ENCODE data around the gene DDX20.
"Not testable (repeated sequence)": the region's sequence is repeated elsewhere in the genome, so short reads cannot be mapped to it uniquely, and the experiment has no call there.

DDX20 gene

GRCh38 chr1:111791776-111792175 is 36.1 kb downstream of the DDX20 start:
- Histone ChIP-seq H3K4me1 (ENCODE audit: insufficient read depth, poor library complexity, severe bottlenecking) (no peaks in the 10 kb centered on the region), H3K36me3 (ENCODE audit: low read depth) (no peaks in the 10 kb centered on the region), H3K27ac (ENCODE audit: poor library complexity, severe bottlenecking) (no peak overlapping the region), H3K27me3 (ENCODE audit: insufficient read depth, poor library complexity, severe bottlenecking) (no peaks in the 10 kb centered on the region), H3K9me3 (ENCODE audit: severe bottlenecking) (no peaks in the 10 kb centered on the region), H3K4me3 (ENCODE audit: severe bottlenecking) (no peak overlapping the region)
- TF ChIP-seq, protein P1, sequence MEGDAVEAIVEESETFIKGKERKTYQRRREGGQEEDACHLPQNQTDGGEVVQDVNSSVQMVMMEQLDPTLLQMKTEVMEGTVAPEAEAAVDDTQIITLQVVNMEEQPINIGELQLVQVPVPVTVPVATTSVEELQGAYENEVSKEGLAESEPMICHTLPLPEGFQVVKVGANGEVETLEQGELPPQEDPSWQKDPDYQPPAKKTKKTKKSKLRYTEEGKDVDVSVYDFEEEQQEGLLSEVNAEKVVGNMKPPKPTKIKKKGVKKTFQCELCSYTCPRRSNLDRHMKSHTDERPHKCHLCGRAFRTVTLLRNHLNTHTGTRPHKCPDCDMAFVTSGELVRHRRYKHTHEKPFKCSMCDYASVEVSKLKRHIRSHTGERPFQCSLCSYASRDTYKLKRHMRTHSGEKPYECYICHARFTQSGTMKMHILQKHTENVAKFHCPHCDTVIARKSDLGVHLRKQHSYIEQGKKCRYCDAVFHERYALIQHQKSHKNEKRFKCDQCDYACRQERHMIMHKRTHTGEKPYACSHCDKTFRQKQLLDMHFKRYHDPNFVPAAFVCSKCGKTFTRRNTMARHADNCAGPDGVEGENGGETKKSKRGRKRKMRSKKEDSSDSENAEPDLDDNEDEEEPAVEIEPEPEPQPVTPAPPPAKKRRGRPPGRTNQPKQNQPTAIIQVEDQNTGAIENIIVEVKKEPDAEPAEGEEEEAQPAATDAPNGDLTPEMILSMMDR (IDR thresholded peaks at IDR 0.05; ENCODE audit: poor library complexity, severe bottlenecking), result no peak
- DNase-seq (ENCODE audit: low spot score) (no peak), ATAC-seq (ENCODE audit: low read depth) (no peak)

GRCh38 chr1:111792249-111792648 is 36.5 kb downstream of the DDX20 start:
- no peak overlapping the region for H3K4me3 ChIP-seq (ENCODE audit: severe bottlenecking)
- no peaks in the 10 kb centered on the region for H3K27me3 ChIP-seq (ENCODE audit: insufficient read depth, poor library complexity, severe bottlenecking)
- no peaks in the 10 kb centered on the region for H3K9me3 ChIP-seq (ENCODE audit: severe bottlenecking)
- DNase-seq (ENCODE audit: low spot score) (no peak), ATAC-seq (ENCODE audit: low read depth) (no peak)
- TF ChIP-seq, protein P1 (IDR thresholded peaks at IDR 0.05; ENCODE audit: poor library complexity, severe bottlenecking), result no peak
- no peak overlapping the region for H3K27ac ChIP-seq (ENCODE audit: poor library complexity, severe bottlenecking)
- H3K36me3 ChIP-seq (ENCODE audit: low read depth), result no peaks in the 10 kb centered on the region
- no peaks in the 10 kb centered on the region for H3K4me1 ChIP-seq (ENCODE audit: insufficient read depth, poor library complexity, severe bottlenecking)

- TF ChIP-seq, protein P1 (IDR thresholded peaks at IDR 0.05; ENCODE audit: poor library complexity, severe bottlenecking), result no peak
- DNase-seq (ENCODE audit: low spot score), result no peak
- Histone ChIP-seq H3K4me3 (ENCODE audit: severe bottlenecking) (no peak overlapping the region), H3K4me1 (ENCODE audit: insufficient read depth, poor library complexity, severe bottlenecking) (no peaks in the 10 kb centered on the region), H3K9me3 (ENCODE audit: severe bottlenecking) (no peaks in the 10 kb centered on the region), H3K36me3 (ENCODE audit: low read depth) (no peaks in the 10 kb centered on the region), H3K27me3 (ENCODE audit: insufficient read depth, poor library complexity, severe bottlenecking) (no peaks in the 10 kb centered on the region), H3K27ac (ENCODE audit: poor library complexity, severe bottlenecking) (no peak overlapping the region)
- no peak for ATAC-seq (ENCODE audit: low read depth)
Observed at GRCh38 chr1:111793923-111794322, 38.2 kb downstream of the DDX20 start.

GRCh38 chr1:111795401-111795800 is 39.7 kb downstream of the DDX20 start:
- TF ChIP-seq, protein P1 (IDR thresholded peaks at IDR 0.05; ENCODE audit: poor library complexity, severe bottlenecking), result no peak
- no peak for ATAC-seq (ENCODE audit: low read depth)
- no peaks in the 10 kb centered on the region for H3K9me3 ChIP-seq (ENCODE audit: severe bottlenecking)
- no peak overlapping the region for H3K27ac ChIP-seq (ENCODE audit: poor library complexity, severe bottlenecking)
- no peak for DNase-seq (ENCODE audit: low spot score)
- no peak overlapping the region for H3K4me3 ChIP-seq (ENCODE audit: severe bottlenecking)
- H3K4me1 ChIP-seq (ENCODE audit: insufficient read depth, poor library complexity, severe bottlenecking), result no peaks in the 10 kb centered on the region
- no peaks in the 10 kb centered on the region for H3K27me3 ChIP-seq (ENCODE audit: insufficient read depth, poor library complexity, severe bottlenecking)
- no peaks in the 10 kb centered on the region for H3K36me3 ChIP-seq (ENCODE audit: low read depth)

DNA sequence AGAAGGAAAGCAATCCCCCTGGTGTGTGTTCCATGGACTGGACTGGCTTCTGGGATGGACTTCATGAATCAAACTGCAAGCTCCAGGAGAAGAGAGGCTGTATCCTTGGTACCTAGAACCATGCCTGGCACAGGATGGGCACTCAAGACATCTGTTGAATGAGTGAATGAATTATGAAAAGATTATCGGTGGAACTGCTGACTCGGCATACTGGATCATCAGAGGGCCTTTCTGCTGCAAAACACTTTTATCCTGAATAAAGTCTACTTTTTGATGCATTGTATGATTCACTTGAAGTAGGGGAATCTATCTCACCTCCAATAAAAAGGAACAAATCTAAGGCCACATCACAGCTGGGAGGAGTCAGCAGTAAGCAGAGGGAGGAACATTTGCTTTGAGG is 42.9 kb downstream of the DDX20 start:
- TF ChIP-seq, protein P1 (IDR thresholded peaks at IDR 0.05; ENCODE audit: poor library complexity, severe bottlenecking), result no peak

DNA sequence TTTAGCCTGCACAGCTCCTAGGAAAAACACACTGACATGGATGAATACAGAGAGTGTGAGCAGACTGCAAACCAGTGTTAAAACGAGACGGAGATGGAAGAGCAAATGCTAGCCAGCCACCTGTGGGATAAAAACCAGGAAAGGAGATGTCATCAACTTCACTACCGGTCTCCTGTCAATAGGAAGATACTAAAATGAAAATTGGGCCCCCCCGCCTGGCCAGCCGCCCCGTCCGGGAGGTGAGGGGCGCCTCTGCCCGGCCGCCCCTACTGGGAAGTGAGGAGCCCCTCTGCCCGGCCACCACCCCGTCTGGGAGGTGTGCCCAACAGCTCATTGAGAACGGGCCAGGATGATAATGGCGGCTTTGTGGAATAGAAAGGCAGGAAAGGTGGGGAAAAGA is 44.0 kb downstream of the DDX20 start:
- not testable (repeated sequence) for H3K27me3 ChIP-seq (ENCODE audit: insufficient read depth, poor library complexity, severe bottlenecking); H3K27ac ChIP-seq (ENCODE audit: poor library complexity, severe bottlenecking); H3K9me3 ChIP-seq (ENCODE audit: severe bottlenecking); H3K4me3 ChIP-seq (ENCODE audit: severe bottlenecking); DNase-seq (ENCODE audit: low spot score); H3K36me3 ChIP-seq (ENCODE audit: low read depth); H3K4me1 ChIP-seq (ENCODE audit: insufficient read depth, poor library complexity, severe bottlenecking); ATAC-seq (ENCODE audit: low read depth)

More for the DNA sequence above, 42.9 kb downstream of the DDX20 start:
- no peak overlapping the region for H3K27ac ChIP-seq (ENCODE audit: poor library complexity, severe bottlenecking)
- no peaks in the 10 kb centered on the region for H3K4me1 ChIP-seq (ENCODE audit: insufficient read depth, poor library complexity, severe bottlenecking)
- DNase-seq (ENCODE audit: low spot score) (no peak), ATAC-seq (ENCODE audit: low read depth) (no peak)
- no peak overlapping the region for H3K4me3 ChIP-seq (ENCODE audit: severe bottlenecking)
- H3K36me3 ChIP-seq (ENCODE audit: low read depth), result no peaks in the 10 kb centered on the region
- H3K27me3 ChIP-seq (ENCODE audit: insufficient read depth, poor library complexity, severe bottlenecking), result no peaks in the 10 kb centered on the region
- H3K9me3 ChIP-seq (ENCODE audit: severe bottlenecking), result no peaks in the 10 kb centered on the region

All from RWPE2 (cell line).